Common myeloid progenitor, CD34-positive (primary cell): Measurements from ENCODE around the gene RASAL2.

Experiments
- CTCF ChIA-PET: fragments of 350-600 bp; sonication (Branson Sonifier 250); formaldehyde crosslinking; loops from one replicate; lab custom pipeline; 2021; ENCODE audit warnings: antibody characterized with exemption; lab: Charles Lee
- POLR2A ChIA-PET: fragments of 350-600 bp; sonication (Branson Sonifier 250); formaldehyde crosslinking; loops from one replicate; lab custom pipeline; 2021; ENCODE audit warnings: antibody characterized with exemption; lab: Charles Lee
- DNase-seq, 3 donors: peaks; one replicate each; pipeline versions ENCODE4 v3.0.0 to v3.0.0-alpha.2; 2013
- H3K27ac ChIP-seq, 2 experiments: 1 replicate in 1 of 2; 2 replicates in 1 of 2; pipeline ENCODE4 v1.7.0; 2013; ENCODE audit warnings: inconsistent platforms in 2 of 2, low read length in 2 of 2, mild to moderate bottlenecking in 2 of 2, low read depth in 1 of 2, moderate library complexity in 1 of 2; ENCODE audit not compliant: severe bottlenecking in 2 of 2, insufficient read depth in 1 of 2, poor library complexity in 1 of 2
- H3K27me3 ChIP-seq, 5 experiments: replicated peaks in 2 of 5; 1 replicate in 3 of 5; 2 replicates in 2 of 5; pipeline versions ENCODE4 v1.6.1 to v1.7.0; 2013; ENCODE audit warnings: low read length in 4 of 5, mild to moderate bottlenecking in 2 of 5, moderate library complexity in 2 of 5, inconsistent platforms in 1 of 5; ENCODE audit not compliant: insufficient read depth in 5 of 5, control insufficient read depth in 4 of 5
- H3K36me3 ChIP-seq, 4 experiments: 1 replicate in 2 of 4; 2 replicates in 2 of 4; pipeline versions ENCODE4 v1.6.1 to v1.7.0; 2013; ENCODE audit warnings: low read length in 3 of 4, control low read depth in 1 of 4, mild to moderate bottlenecking in 1 of 4; ENCODE audit not compliant: control insufficient read depth in 4 of 4, insufficient read depth in 4 of 4
- H3K4me1 ChIP-seq, 4 experiments: 1 replicate in 3 of 4; 2 replicates in 1 of 4; pipeline versions ENCODE4 v1.6.1 to v1.7.1; 2013; ENCODE audit warnings: low read length in 3 of 4, mild to moderate bottlenecking in 3 of 4, control low read depth in 1 of 4, inconsistent platforms in 1 of 4, moderate library complexity in 1 of 4; ENCODE audit not compliant: control insufficient read depth in 4 of 4, insufficient read depth in 4 of 4; ENCODE audit errors: control extremely low read depth in 1 of 4
- H3K4me3 ChIP-seq, 7 experiments: 1 replicate in 4 of 7; 2 replicates in 3 of 7; pipeline versions ENCODE4 v1.5.1 to v1.7.0; 2013; ENCODE audit warnings: mild to moderate bottlenecking in 7 of 7, low read length in 6 of 7, moderate library complexity in 6 of 7, inconsistent platforms in 2 of 7, low read depth in 2 of 7, control low read depth in 1 of 7; ENCODE audit not compliant: insufficient read depth in 4 of 7, control insufficient read depth in 1 of 7; ENCODE audit errors: extremely low read depth in 1 of 7
- H3K9me3 ChIP-seq, 5 experiments: 1 replicate in 4 of 5; 2 replicates in 1 of 5; pipeline versions ENCODE4 v1.6.1 to v1.7.1; 2013; ENCODE audit warnings: low read length in 4 of 5, mild to moderate bottlenecking in 2 of 5, inconsistent platforms in 1 of 5, low read depth in 1 of 5, moderate library complexity in 1 of 5; ENCODE audit not compliant: control insufficient read depth in 4 of 5, insufficient read depth in 2 of 5; ENCODE audit errors: control extremely low read depth in 1 of 5
- WGBS: methylation state at CpG from one replicate; pipeline ENCODE4 v1.1.5; 2013; ENCODE audit not compliant: insufficient coverage; 5-methylcytosine and 5-hydroxymethylcytosine counted together

Gene RASAL2

DNA sequence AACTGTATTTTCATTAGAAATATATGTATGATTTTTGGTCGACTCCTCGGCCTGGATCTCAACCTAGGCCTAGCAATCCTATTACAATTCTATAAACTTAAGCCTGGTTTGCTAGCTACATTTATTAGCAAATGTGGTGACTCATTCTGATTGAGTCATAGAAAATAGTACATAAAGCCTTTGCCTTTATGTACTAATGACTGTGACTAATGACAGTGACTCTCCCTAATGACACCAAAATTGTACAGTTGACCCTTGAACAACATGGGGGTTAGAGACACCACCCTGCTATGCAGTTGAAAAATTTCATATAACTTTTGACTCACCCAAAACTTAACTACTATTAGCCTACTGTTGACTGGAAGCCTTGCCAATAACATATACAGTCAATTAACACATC, 324.0 kb downstream of the RASAL2 start:
- H3K27me3 ChIP-seq, result no peaks in the 10 kb centered on the region
- H3K4me1 ChIP-seq, result no peaks in the 10 kb centered on the region
- WGBS, result no CpG with 5 or more reads among the region's 2 CpGs
- ChIA-PET POLR2A (no interaction called here), CTCF (no interaction called here)
- no peak overlapping the region for H3K27ac ChIP-seq
- H3K36me3 ChIP-seq, result no peaks in the 10 kb centered on the region
- H3K9me3 ChIP-seq, result peaks cover 0 to 3% (median 0%) of the 10 kb centered on the region in 5 experiments
- DNase-seq, result no peak
- no peak overlapping the region for H3K4me3 ChIP-seq

DNA sequence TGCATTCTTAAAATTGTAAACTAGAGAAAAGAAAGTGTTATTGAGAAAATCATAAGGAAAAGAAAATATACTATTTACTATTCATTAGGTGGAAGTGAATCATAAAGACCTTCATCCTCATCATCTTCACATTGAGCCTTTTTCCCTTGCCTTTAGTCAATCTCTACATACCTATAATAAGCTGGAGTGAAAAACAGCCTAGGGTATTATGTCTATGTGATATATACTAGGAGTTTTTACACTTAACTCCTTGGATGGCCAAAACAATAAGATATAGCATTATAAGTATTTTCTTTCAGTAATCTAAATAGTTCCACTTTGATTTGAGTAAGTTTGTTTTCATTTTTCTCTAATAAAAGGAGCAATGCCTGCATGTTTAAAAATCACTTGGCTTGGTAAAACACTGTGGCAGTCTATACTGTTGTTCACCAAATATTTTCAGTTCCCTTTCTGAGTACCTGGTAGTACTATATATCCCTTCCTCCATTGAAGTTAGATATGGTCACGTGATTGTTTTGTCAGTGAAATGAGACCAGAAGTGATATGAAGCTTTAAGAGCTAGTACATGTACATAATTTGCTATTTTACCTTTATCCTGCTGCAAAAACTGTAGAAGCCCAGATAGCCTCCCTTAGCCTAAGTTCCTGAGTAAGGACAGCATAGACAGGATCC, 324.5 kb downstream of the RASAL2 start:
- CTCF ChIA-PET, result interaction anchor here (0.9 kb wide), 1 partner anchor 20 kb away, joined by 3 read pairs; no protein-coding TSS in a partner anchor

DNA sequence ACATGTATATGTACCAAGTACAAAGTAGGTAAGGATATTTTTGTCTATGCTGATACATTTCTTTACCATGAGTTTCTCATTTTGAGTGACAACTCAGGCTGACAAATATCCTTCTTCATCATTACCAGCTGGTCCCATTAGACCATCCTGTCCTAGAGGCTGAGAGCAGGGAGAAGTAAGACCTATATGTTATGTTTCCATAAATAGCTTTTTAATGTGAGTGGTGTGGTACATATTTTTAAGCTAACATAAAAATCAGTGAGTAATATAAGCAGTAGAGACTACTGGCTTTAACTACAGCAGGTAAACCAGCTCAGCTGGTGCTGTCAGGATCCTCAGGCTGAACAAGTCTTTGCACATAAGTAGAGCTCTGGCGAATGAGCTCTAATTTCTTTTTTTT, 340.5 kb downstream of the RASAL2 start:
- Histone ChIP-seq H3K4me3 (no peak overlapping the region), H3K27ac (no peak overlapping the region), H3K27me3 (no peaks in the 10 kb centered on the region), H3K4me1 (no peaks in the 10 kb centered on the region), H3K36me3 (no peaks in the 10 kb centered on the region), H3K9me3 (no peaks in the 10 kb centered on the region)
- no peak for DNase-seq
- POLR2A ChIA-PET, result no interaction called here
- CTCF ChIA-PET, result interaction anchor here (0.6 to 0.7 kb wide), 2 partner anchors 48 to 1252 kb away, joined by 3 read pairs; no protein-coding TSS in a partner anchor
- WGBS, result no CpG with 5 or more reads among the region's 1 CpG

More for the DNA sequence above, 324.5 kb downstream of the RASAL2 start:
- Histone ChIP-seq H3K9me3 (peaks cover 0 to 3% (median 0%) of the 10 kb centered on the region in 5 experiments), H3K27ac (no peak overlapping the region), H3K4me3 (no peak overlapping the region), H3K27me3 (no peaks in the 10 kb centered on the region), H3K4me1 (no peaks in the 10 kb centered on the region), H3K36me3 (no peaks in the 10 kb centered on the region)
- POLR2A ChIA-PET, result no interaction called here
- no CpG with 5 or more reads among the region's 1 CpG for WGBS
- DNase-seq, result no peak

DNA sequence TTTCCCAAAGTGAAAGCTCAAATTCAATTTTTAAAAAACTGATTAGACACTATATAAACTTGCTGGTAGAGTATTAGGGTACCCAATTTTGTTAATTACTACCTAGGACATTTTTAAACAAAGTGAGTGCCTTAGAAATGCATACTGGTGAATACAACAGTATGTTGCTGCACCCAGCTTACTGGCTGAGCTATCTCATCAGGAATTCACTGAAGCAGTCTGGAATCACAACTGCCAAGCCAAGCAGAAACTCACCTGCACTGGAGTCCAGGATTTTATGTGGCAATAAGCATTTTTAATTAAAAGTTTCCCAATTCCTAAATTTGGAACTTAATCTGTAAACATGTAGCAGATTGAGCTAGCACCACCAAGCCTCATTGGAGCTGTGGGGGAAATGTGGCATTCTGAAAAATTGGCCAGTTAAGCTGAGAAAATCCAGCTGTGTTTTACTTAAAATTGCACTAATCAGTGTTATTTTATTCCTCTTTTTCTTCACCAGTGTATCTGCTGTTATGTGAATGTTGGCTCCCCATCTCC, 341.1 kb downstream of the RASAL2 start:
- POLR2A ChIA-PET, result no interaction called here
- no peaks in the 10 kb centered on the region for H3K27me3 ChIP-seq
- no peak for DNase-seq
- no peak overlapping the region for H3K4me3 ChIP-seq
- no peaks in the 10 kb centered on the region for H3K36me3 ChIP-seq
- no peaks in the 10 kb centered on the region for H3K4me1 ChIP-seq
- no peaks in the 10 kb centered on the region for H3K9me3 ChIP-seq
- CTCF ChIA-PET, result no interaction called here
- H3K27ac ChIP-seq, result no peak overlapping the region

DNA sequence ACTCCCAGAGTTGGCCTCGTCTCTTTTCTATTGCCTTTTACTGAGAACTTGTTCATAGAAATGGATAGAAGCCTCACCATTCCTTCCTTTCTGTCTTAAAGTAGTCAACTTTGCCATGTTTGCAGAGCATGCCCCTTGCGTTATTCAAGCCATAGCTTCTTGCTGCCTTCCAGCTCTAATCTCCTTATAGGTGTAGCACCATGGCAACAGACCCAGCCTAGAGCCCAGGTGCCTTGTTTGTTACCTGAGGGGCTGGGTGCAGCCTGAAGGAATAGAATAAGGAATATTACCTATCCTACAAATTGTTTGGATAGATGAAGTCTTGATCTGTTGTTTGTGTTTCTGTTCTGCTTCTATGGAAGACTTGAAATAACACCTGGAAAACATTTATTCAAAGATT, 343.0 kb downstream of the RASAL2 start:
- peaks cover 0 to 4% (median 2%) of the 10 kb centered on the region in 4 experiments for H3K36me3 ChIP-seq
- POLR2A ChIA-PET, result no interaction called here
- H3K27ac ChIP-seq, result no peak overlapping the region
- no peak for DNase-seq
- CTCF ChIA-PET, result no interaction called here
- WGBS, result 100% methylated on average over 2 of the region's 2 CpGs
- H3K9me3 ChIP-seq, result no peaks in the 10 kb centered on the region
- no peaks in the 10 kb centered on the region for H3K4me1 ChIP-seq
- H3K4me3 ChIP-seq, result no peak overlapping the region
- no peaks in the 10 kb centered on the region for H3K27me3 ChIP-seq

DNA sequence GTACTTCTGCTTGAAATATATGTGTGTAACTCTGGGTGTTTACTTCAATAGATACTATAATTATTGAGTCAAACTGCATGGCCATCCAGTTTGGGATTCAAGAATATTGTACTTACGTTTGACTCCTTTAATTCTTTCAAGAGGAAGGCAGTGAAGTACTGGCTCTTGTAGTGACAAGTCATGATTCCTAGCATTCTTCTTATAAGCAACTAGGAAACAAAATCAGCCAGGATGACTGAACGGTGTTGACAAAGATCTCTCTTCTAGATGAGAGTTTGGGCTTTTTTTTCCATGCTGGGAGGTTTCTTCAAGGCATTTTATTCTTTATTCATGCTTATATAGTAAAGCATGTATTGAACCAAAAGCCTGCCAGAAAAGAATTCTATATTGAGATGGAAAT, 344.5 kb downstream of the RASAL2 start:
- Histone ChIP-seq H3K9me3 (no peaks in the 10 kb centered on the region), H3K27me3 (no peaks in the 10 kb centered on the region), H3K36me3 (peaks cover 0 to 10% (median 2%) of the 10 kb centered on the region in 4 experiments), H3K4me1 (no peaks in the 10 kb centered on the region), H3K27ac (no peak overlapping the region), H3K4me3 (no peak overlapping the region)
- ChIA-PET CTCF (interaction anchor here (0.7 to 0.9 kb wide), 2 partner anchors 20 to 565 kb away, joined by 3 read pairs; no protein-coding TSS in a partner anchor), POLR2A (no interaction called here)
- 100% methylated on average over 2 of the region's 2 CpGs for WGBS
- no peak for DNase-seq

DNA sequence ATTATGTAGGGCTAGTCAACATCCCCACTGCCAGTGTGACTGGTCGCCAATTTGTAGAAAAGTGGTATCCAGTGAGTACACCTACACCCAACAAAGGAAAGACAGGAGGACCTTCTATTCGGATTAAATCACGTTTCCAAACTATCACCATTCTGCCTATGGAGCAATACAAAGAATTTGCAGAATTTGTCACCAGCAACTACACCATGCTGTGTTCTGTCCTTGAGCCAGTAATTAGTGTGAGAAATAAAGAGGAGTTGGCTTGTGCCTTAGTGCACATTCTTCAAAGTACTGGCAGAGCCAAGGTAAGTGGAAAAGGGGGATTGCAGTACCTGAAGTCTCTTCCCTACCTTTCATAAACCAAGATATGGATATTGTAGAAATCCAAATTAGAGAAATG, 349.0 kb downstream of the RASAL2 start:
- Histone ChIP-seq H3K4me1 (no peaks in the 10 kb centered on the region), H3K36me3 (peaks cover 0 to 10% (median 2%) of the 10 kb centered on the region in 4 experiments), H3K4me3 (no peak overlapping the region), H3K27ac (no peak overlapping the region), H3K9me3 (no peaks in the 10 kb centered on the region), H3K27me3 (no peaks in the 10 kb centered on the region)
- DNase-seq, result no peak
- WGBS, result no CpG with 5 or more reads among the region's 3 CpGs
- ChIA-PET CTCF (no interaction called here), POLR2A (no interaction called here)
